DOHH2 (cell line): ENCODE data around the gene HOXC5.

Source experiments
- H3F3A ChIP-seq: fragments of 200-600 bp; sonication (generic), shearing (Covaris generic); 2 replicates; pipeline ENCODE4 v1.6.0; 2016; ENCODE audit warnings: antibody characterized with exemption, mild to moderate bottlenecking; ENCODE audit not compliant: control insufficient read depth, insufficient read depth
- H3K27ac ChIP-seq: fragments of 200-600 bp; sonication (generic); 2 replicates; pipeline ENCODE4 v1.5.1; 2014; ENCODE audit warnings: low read depth, mild to moderate bottlenecking, low read length, moderate library complexity
- H3K27me3 ChIP-seq: fragments of 200-600 bp; sonication (generic); 2 replicates; pipeline ENCODE4 v1.6.1; 2014; ENCODE audit warnings: mild to moderate bottlenecking, low read length, mixed read lengths; ENCODE audit not compliant: control insufficient read depth
- H3K36me3 ChIP-seq: fragments of 200-600 bp; sonication (generic); 2 replicates; pipeline ENCODE4 v1.6.1; 2014; ENCODE audit warnings: mild to moderate bottlenecking, low read length, moderate library complexity, mixed read lengths; ENCODE audit not compliant: control insufficient read depth
- H3K4me1 ChIP-seq: fragments of 200-600 bp; sonication (generic); 2 replicates; pipeline ENCODE4 v1.6.1; 2014; ENCODE audit warnings: mild to moderate bottlenecking, low read length, mixed read lengths; ENCODE audit not compliant: control insufficient read depth
- H3K4me2 ChIP-seq: fragments of 200-600 bp; sonication (generic); 2 replicates; pipeline ENCODE4 v1.6.0; 2014; ENCODE audit warnings: mild to moderate bottlenecking, low read length, moderate library complexity
- H3K4me3 ChIP-seq: fragments of 200-600 bp; sonication (generic); 2 replicates; pipeline ENCODE4 v1.5.1; 2014; ENCODE audit warnings: mild to moderate bottlenecking, low read length, mixed read lengths
- H3K79me2 ChIP-seq: fragments of 200-600 bp; sonication (generic); 2 replicates; pipeline ENCODE4 v1.6.1; 2014; ENCODE audit warnings: mild to moderate bottlenecking, low read length, mixed read lengths; ENCODE audit not compliant: control insufficient read depth
- H3K9me2 ChIP-seq: fragments of 200-600 bp; sonication (generic); replicated peaks from 2 replicates; pipeline ENCODE4 v1.6.1; 2014; ENCODE audit warnings: mild to moderate bottlenecking, low read length, mixed read lengths; ENCODE audit not compliant: control insufficient read depth
- H3K9me3 ChIP-seq: fragments of 200-600 bp; sonication (generic); 2 replicates; pipeline ENCODE4 v1.6.1; 2014; ENCODE audit warnings: antibody characterized with exemption, low read length, mixed read lengths; ENCODE audit not compliant: control insufficient read depth, insufficient read depth
- H4K20me1 ChIP-seq: fragments of 200-600 bp; sonication (generic); 2 replicates; pipeline ENCODE4 v1.6.0; 2014; ENCODE audit warnings: low read depth, mild to moderate bottlenecking, antibody characterized with exemption, low read length, moderate library complexity; ENCODE audit not compliant: control insufficient read depth, insufficient read depth
- CTCF ChIP-seq: fragments of 200-600 bp; sonication (generic); IDR thresholded peaks from one replicate; pipeline ENCODE4 v1.5.1; 2014; ENCODE audit warnings: antibody characterized with exemption, mild to moderate bottlenecking, low read depth, low read length; ENCODE audit not compliant: poor library complexity, severe bottlenecking
- EZH2phosphoT487 ChIP-seq: fragments of 200-600 bp; sonication (generic); IDR thresholded peaks from 2 replicates; pipeline ENCODE4 v1.6.1; 2017; ENCODE audit warnings: borderline replicate concordance, mild to moderate bottlenecking, antibody characterized with exemption, low read length, moderate library complexity, mixed read lengths

The HOXC5 gene

GRCh38 chr12:54033106-54033979 is 493 bp downstream of the HOXC5 start:
- TF ChIP-seq EZH2phosphoT487 (no peak), CTCF (no peak)
- Histone ChIP-seq H4K20me1 (no peaks in the 10 kb centered on the region), H3K9me2 (no peaks in the 10 kb centered on the region), H3K36me3 (no peaks in the 10 kb centered on the region), H3F3A (no peaks in the 10 kb centered on the region), H3K27me3 (peaks cover 61% of the 10 kb centered on the region), H3K4me2 (peak overlapping the region; percentile 58; the same call in 1 of the 2 replicates), H3K4me3 (no peak overlapping the region), H3K79me2 (no peaks in the 10 kb centered on the region), H3K4me1 (peaks cover 20% of the 10 kb centered on the region), H3K9me3 (no peaks in the 10 kb centered on the region), H3K27ac (no peak overlapping the region)

GRCh38 chr12:54033980-54034784 is 1.3 kb downstream of the HOXC5 start:
- no peaks in the 10 kb centered on the region for H3K9me2 ChIP-seq
- no peaks in the 10 kb centered on the region for H4K20me1 ChIP-seq
- peaks cover 54% of the 10 kb centered on the region for H3K27me3 ChIP-seq
- peaks cover 14% of the 10 kb centered on the region for H3K4me1 ChIP-seq
- H3K27ac ChIP-seq: no peak overlapping the region
- H3K4me2 ChIP-seq: no peak overlapping the region
- no peaks in the 10 kb centered on the region for H3K36me3 ChIP-seq
- H3F3A ChIP-seq: no peaks in the 10 kb centered on the region
- H3K4me3 ChIP-seq: no peak overlapping the region
- H3K79me2 ChIP-seq: no peaks in the 10 kb centered on the region
- no peaks in the 10 kb centered on the region for H3K9me3 ChIP-seq
- TF ChIP-seq CTCF (no peak), EZH2phosphoT487 (no peak)

- H3K4me2 ChIP-seq: no peak overlapping the region
- TF ChIP-seq CTCF (no peak), EZH2phosphoT487 (no peak)
- no peaks in the 10 kb centered on the region for H3K9me3 ChIP-seq
- H3F3A ChIP-seq: no peaks in the 10 kb centered on the region
- H3K27ac ChIP-seq: no peak overlapping the region
- no peaks in the 10 kb centered on the region for H3K79me2 ChIP-seq
- no peak overlapping the region for H3K4me3 ChIP-seq
- H3K4me1 ChIP-seq: peaks cover 14% of the 10 kb centered on the region
- no peaks in the 10 kb centered on the region for H4K20me1 ChIP-seq
- H3K27me3 ChIP-seq: peaks cover 54% of the 10 kb centered on the region
- no peaks in the 10 kb centered on the region for H3K36me3 ChIP-seq
- no peaks in the 10 kb centered on the region for H3K9me2 ChIP-seq
Measured at GRCh38 chr12:54034785-54035310, 2.0 kb downstream of the HOXC5 start.
